Duodenal mucosa (tissue), 2 donors: Measurements from ENCODE around the gene BSG.
A peak's percentile ranks its signal among the peaks of the same experiment; 100 is the strongest.
"Not testable (repeated sequence)": the region's sequence is repeated elsewhere in the genome, so short reads cannot be mapped to it uniquely, and the experiment has no call there.

Experiments
- H3K27ac ChIP-seq: one replicate; pipeline ENCODE4 v1.7.0; 2013; ENCODE audit warnings: low read depth, low read length
- H3K27me3 ChIP-seq, 2 donors: one replicate each; pipeline ENCODE4 v1.7.0; 2013; ENCODE audit warnings: low read length in 2 of 2, control low read depth in 1 of 2; ENCODE audit not compliant: insufficient read depth in 2 of 2, control insufficient read depth in 1 of 2
- H3K36me3 ChIP-seq, 2 donors: one replicate each; pipeline ENCODE4 v1.7.0; 2013; ENCODE audit warnings: low read length in 2 of 2, control low read depth in 1 of 2; ENCODE audit not compliant: insufficient read depth in 2 of 2, control insufficient read depth in 1 of 2
- H3K4me1 ChIP-seq, 2 donors: one replicate each; pipeline ENCODE4 v1.7.0; 2013; ENCODE audit warnings: low read length in 2 of 2, control low read depth in 1 of 2; ENCODE audit not compliant: insufficient read depth in 2 of 2, control insufficient read depth in 1 of 2
- H3K4me3 ChIP-seq, 2 donors: one replicate each; pipeline ENCODE4 v1.7.0; 2013; ENCODE audit warnings: low read length in 2 of 2, low read depth in 1 of 2
- H3K9ac ChIP-seq, 2 donors: one replicate each; pipeline ENCODE4 v1.7.0; 2013; ENCODE audit warnings: low read length in 2 of 2, low read depth in 1 of 2
- H3K9me3 ChIP-seq, 2 donors: one replicate each; pipeline ENCODE4 v1.7.0; 2013; ENCODE audit warnings: low read length in 2 of 2, control low read depth in 1 of 2; ENCODE audit not compliant: control insufficient read depth in 1 of 2

BSG gene

DNA sequence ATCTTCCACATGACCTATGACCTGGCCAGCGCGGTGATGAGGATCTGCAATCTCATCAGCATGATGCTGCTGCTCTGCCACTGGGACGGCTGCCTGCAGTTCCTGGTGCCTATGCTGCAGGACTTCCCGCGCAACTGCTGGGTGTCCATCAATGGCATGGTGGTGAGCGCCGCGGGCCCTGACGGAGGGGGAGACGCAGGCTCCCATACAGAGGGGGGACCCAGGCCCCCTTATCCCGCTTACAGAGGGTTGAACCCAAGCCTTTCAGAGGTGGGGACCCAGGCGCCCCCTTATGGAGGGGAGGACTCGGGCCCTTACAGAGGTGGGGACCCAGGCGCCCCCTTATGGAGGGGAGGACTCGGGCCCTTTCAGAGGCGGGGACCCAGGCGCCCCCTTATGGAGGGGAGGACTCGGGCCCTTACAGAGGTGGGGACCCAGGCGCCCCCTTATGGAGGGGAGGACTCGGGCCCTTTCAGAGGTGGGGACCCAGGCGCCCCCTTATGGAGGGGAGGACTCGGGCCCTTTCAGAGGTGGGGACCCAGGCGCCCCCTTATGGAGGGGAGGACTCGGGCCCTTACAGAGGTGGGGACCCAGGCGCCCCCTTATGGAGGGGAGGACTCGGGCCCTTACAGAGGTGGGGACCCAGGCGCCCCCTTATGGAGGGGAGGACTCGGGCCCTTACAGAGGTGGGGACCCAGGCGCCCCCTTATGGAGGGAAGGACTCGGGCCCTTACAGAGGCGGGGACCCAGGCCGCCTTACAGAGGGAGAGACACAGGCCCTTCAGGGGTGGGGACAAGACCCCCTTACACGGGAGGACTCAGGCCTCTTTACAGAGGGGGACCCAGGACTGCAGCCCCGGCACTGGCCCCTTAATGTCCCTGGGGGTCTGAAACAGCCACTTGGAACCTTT lies 32.9 kb downstream of the BSG start:
- H3K9me3 ChIP-seq, H3K4me1 ChIP-seq, H3K27ac ChIP-seq, H3K4me3 ChIP-seq, H3K27me3 ChIP-seq, H3K9ac ChIP-seq, H3K36me3 ChIP-seq: not testable (repeated sequence)

DNA sequence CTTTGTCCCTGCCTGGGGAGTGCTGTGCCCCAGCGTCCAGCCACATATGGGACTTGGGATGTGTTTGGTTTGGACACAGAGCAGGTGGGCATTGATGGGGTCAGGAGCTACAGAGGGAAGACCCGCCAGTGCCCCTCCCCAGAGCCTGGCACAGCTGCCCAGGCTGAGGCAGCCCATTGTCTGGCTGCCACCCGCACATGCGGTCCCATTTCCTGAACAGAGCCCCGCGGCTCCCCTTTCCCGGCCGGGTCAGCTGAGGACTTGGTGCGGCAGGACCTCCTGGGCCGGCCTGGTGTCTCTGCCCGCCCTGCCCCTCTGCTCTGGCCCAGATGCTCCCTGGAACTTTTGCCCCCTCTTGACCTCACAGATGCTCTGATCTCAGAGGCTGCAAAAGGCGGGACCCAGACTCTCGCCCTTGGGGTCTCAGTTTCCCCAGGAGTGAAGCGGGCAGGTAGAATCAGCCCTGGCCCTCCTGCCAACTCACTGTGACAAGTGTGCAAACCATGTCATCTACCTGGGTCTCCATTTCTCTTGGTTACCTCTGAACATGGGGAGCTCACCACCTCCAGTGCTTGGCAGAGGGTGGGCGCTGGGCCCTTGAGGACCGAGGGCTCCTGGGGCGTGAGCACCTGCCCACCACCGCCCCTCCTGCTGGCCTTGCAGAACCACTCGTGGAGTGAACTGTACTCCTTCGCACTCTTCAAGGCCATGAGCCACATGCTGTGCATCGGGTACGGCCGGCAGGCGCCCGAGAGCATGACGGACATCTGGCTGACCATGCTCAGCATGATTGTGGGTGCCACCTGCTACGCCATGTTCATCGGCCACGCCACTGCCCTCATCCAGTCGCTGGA lies 35.1 kb downstream of the BSG start:
- Histone ChIP-seq H3K27ac (no peak overlapping the region), H3K9me3 (no peaks in the 10 kb centered on the region), H3K9ac (no peak overlapping the region), H3K4me3 (no peak overlapping the region), H3K36me3 (no peaks in the 10 kb centered on the region), H3K27me3 (peaks cover 7 to 13% of the 10 kb centered on the region in 2 donors), H3K4me1 (peaks cover 8 to 9% of the 10 kb centered on the region in 2 donors)

DNA sequence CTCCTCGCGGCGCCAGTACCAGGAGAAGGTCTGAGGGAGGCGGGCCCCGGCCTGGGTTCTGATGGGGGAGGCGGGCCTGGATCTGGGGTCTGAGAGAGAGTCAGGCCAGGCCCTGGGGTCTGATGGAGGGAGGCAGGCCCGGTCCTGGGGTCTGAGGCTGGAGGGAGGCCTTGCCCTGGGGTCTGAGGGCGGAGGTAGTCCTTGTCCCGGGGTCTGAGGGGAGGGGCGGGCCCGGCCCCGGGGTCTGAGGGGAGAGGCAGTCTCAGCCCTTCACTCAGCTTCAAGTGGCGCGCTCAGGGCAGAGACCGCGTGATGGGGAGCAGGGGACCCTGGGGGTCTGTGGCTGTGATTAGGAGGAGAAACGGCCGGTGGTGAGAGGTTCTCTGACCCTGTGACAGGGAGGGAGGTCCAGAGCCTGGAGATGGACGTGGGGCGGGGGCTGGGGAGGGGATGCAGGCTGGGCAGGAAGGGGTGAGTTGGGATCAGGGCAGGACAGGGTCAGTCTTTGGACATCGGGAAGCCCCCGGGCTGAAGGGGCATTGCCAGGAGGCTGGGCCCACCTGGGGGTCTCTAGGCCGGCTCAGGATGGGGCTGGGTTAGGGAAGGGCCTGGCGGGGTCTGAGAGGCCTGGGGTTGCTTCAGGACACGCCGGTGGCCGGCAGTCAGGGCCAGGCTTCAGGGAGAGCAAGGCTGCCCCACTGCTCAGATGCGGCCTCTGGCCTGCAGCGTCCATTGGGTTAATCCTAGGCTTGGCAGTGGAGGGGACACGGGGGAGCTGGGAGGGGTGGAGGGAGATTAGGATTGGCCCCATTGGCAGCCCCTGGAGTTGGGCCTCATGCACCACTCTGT lies 36.0 kb downstream of the BSG start:
- Histone ChIP-seq H3K9ac (no peak overlapping the region), H3K9me3 (no peaks in the 10 kb centered on the region), H3K27me3 (peaks cover 7 to 13% of the 10 kb centered on the region in 2 donors), H3K36me3 (no peaks in the 10 kb centered on the region), H3K27ac (no peak overlapping the region), H3K4me1 (peaks cover 8 to 9% of the 10 kb centered on the region in 2 donors), H3K4me3 (no peak overlapping the region)

- H3K9ac ChIP-seq, result no peak overlapping the region
- H3K36me3 ChIP-seq, result no peaks in the 10 kb centered on the region
- H3K9me3 ChIP-seq, result no peaks in the 10 kb centered on the region
- no peak overlapping the region for H3K4me3 ChIP-seq
- H3K27ac ChIP-seq, result no peak overlapping the region
- peaks cover 8 to 9% of the 10 kb centered on the region in 2 donors for H3K4me1 ChIP-seq
- H3K27me3 ChIP-seq, result peaks cover 7 to 13% of the 10 kb centered on the region in 2 donors
Observed at GRCh38 chr19:609004-609346, 36.6 kb downstream of the BSG start.

DNA sequence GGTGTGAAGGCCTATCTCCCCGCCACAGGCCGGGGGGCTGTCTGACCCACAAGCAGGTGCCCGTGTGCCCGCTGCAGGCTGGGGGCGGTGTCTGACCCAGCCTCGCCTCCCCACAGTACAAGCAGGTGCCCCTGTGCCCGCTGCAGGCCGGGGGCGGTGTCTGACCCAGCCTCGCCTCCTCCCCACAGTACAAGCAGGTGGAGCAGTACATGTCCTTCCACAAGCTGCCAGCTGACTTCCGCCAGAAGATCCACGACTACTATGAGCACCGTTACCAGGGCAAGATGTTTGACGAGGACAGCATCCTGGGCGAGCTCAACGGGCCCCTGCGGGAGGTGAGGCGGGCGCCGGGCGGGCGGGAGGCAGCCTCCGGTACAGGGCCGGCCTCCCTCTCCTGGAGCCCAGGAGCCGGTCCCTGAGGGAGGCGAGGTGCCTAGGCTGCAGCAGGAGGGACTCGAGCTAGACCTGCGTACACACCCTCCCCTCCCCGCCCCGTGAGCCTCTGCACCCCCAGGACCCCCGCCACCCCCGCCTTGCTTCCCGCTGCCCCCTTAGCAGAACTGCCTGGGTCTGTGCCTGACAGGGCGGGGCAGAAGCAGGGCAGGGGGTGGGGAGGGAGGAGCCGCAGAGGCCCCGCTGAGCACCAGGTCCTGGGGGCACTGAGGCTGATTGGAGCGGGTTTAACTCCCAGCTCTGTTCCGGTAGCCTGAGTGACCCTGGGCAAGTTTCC lies 37.8 kb downstream of the BSG start:
- no peaks in the 10 kb centered on the region for H3K9me3 ChIP-seq
- peak overlapping the region; percentile 31 to 46 for H3K4me3 ChIP-seq
- no peaks in the 10 kb centered on the region for H3K36me3 ChIP-seq
- peaks cover 7 to 13% of the 10 kb centered on the region in 2 donors for H3K27me3 ChIP-seq
- H3K9ac ChIP-seq, result peak overlapping the region in 1 of 2 donors; percentile 49
- H3K27ac ChIP-seq, result no peak overlapping the region
- peaks cover 8 to 9% of the 10 kb centered on the region in 2 donors for H3K4me1 ChIP-seq

DNA sequence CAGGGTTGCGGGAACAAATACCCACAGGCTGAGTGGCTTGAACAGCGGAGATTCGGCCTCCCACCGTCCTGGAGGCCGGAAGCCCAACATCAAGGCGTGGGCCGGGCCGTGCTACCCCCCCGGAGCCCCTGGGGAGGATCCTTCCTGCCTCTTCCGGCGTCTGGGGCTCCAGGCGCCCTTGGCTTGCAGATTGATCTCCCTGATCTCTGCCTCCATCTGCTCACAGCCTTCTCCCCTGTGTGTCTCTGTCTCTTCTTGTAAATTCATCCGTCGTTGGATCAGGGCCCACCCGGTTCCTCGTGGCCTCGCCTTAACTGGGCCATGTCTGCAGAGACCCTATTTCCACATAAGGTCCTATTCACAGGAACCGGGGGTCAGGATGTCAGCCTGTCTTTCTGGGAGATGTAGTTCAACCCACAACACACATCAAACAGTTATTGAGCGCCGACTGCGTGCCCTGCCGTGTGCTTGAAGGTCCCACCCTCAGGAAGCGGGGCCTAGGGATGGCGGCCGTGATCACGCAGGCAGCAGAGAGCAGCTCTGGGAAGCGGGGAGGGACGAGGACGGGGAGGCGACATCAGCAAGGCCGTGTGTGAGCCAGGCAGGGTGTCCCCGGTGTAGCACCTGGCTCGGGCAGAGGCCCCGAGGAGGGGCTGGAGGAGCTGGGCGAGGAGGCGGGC lies 38.5 kb downstream of the BSG start:
- H3K36me3 ChIP-seq, result no peaks in the 10 kb centered on the region
- no peak overlapping the region for H3K27ac ChIP-seq
- peak overlapping the region; percentile 31 to 46 for H3K4me3 ChIP-seq
- no peaks in the 10 kb centered on the region for H3K9me3 ChIP-seq
- H3K4me1 ChIP-seq, result peaks cover 8 to 9% of the 10 kb centered on the region in 2 donors
- peaks cover 7 to 13% of the 10 kb centered on the region in 2 donors for H3K27me3 ChIP-seq
- H3K9ac ChIP-seq, result peak overlapping the region in 1 of 2 donors; percentile 49

GRCh38 chr19:611481-611868 lies 39.1 kb downstream of the BSG start:
- Histone ChIP-seq H3K4me1 (peaks cover 8 to 9% of the 10 kb centered on the region in 2 donors), H3K36me3 (no peaks in the 10 kb centered on the region), H3K27me3 (peaks cover 7 to 13% of the 10 kb centered on the region in 2 donors), H3K27ac (no peak overlapping the region), H3K4me3 (peak overlapping the region in 1 of 2 donors; percentile 31), H3K9ac (peak overlapping the region in 1 of 2 donors; percentile 49), H3K9me3 (no peaks in the 10 kb centered on the region)

DNA sequence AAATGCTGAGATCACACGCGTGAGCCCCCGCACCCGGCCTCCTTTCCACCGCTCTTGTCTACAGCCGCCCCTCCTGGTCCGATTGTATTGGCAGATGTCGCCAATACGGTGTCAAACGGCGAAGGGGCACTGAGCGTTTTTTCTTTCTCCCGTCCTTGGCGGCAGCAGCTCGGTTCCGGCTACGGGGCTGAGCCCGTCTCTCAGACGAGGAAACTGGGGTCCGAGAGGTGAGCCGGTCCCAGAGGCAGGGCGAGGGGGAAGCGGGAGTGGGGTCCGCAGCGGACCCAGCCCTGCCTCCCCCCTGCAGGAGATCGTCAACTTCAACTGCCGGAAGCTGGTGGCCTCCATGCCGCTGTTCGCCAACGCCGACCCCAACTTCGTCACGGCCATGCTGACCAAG lies 40.5 kb downstream of the BSG start:
- no peak overlapping the region for H3K9ac ChIP-seq
- no peak overlapping the region for H3K27ac ChIP-seq
- peaks cover 7 to 13% of the 10 kb centered on the region in 2 donors for H3K27me3 ChIP-seq
- peaks cover 0 to 1% of the 10 kb centered on the region in 2 donors for H3K36me3 ChIP-seq
- no peaks in the 10 kb centered on the region for H3K9me3 ChIP-seq
- peaks cover 8 to 9% of the 10 kb centered on the region in 2 donors for H3K4me1 ChIP-seq
- H3K4me3 ChIP-seq, result no peak overlapping the region
